ENCODE results near the gene KRTAP5-10.
"Not testable (repeated sequence)": the region's sequence is repeated elsewhere in the genome, so short reads cannot be mapped to it uniquely, and the experiment has no call there.

GRCh38 chr11:71537977-71538665 lies 27.2 kb upstream of the KRTAP5-10 start, which contains the start of gene KRTAP5-8:
- TF ChIP-seq FOXM1 (IDR thresholded peaks at IDR 0.05; ENCODE audit: borderline replicate concordance); PKNOX1 (IDR thresholded peaks at IDR 0.05); FOXA1 (IDR thresholded peaks at IDR 0.05); LEF1 (IDR thresholded peaks at IDR 0.05; ENCODE audit: borderline replicate concordance); FOXK2 (IDR thresholded peaks at IDR 0.05); NFRKB (IDR thresholded peaks at IDR 0.05); TARDBP (IDR thresholded peaks at IDR 0.05): not testable (repeated sequence)
